Astrocyte of the spinal cord (primary cell): ENCODE data around the gene CCNYL1.

Source experiments
- DNase-seq: peaks from one replicate; pipeline ENCODE4 v3.0.0; 2011; ENCODE audit warnings: low read depth, low spot score
- H3K4me3 ChIP-seq: 2 replicates; pipeline ENCODE4 v1.5.1; 2011; ENCODE audit warnings: low read depth, mild to moderate bottlenecking, low read length, moderate library complexity
- CTCF ChIP-seq: IDR thresholded peaks from 2 replicates; pipeline ENCODE4 v1.5.1; 2012; ENCODE audit warnings: low read depth, mild to moderate bottlenecking, low read length, inconsistent platforms
- in situ Hi-C: cut with HindIII; loops from 2 replicates; pipeline ENCODE4 v1.10.0; 2017; ENCODE audit warnings: low sequenced_read_pairs

Gene CCNYL1

DNA sequence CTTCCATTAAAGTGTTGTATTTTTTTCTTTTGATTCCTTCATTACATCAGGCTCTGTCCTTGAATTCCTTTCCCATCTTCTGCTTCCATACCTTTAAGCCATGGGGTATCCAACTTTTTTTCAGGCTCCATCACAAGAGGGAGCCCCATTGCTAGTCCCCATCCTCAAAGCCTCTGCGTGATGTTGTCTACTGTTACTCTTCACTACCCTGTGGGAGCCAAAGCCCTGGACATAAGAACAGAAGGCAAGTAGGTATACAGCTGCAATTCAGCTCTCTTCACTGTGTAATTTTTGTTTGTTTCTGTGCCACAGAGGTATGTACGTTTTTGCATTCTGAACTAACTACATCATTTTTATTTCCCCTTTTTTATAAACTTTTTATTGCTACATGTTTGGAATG, 36.6 kb upstream of the CCNYL1 start:
- no peak overlapping the region for H3K4me3 ChIP-seq
- no peak for DNase-seq
- in situ Hi-C loops: no loop called here
- no peak for TF ChIP-seq CTCF

- no peak overlapping the region for H3K4me3 ChIP-seq
- DNase-seq: peak; percentile 85
- TF ChIP-seq CTCF: no peak
- in situ Hi-C loops: no loop called here
Measured at GRCh38 chr2:207676827-207677354, 34.5 kb upstream of the CCNYL1 start.

- no peak overlapping the region for H3K4me3 ChIP-seq
- no peak for DNase-seq
- in situ Hi-C loops: no loop called here
- no peak for TF ChIP-seq CTCF
Measured at GRCh38 chr2:207681431-207681830, 30.0 kb upstream of the CCNYL1 start.

DNA sequence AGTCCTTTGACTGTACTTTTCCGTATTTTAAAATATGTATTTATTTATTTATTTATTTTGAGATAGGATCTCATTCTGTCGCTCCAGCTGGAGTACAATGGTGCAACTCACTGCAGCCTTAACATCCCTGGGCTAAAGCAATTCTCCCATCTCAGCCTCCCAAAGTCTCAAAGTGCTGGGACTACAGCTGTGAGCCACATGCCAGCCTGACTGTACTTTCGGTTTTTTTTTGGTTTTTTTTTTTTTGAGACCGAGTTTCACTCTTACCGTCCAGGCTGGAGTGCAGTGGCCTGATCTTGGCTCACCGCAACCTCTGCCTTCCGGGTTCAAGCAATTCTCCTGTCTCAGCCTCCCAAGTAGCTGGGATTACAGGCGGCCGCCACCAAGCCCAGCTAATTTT, 28.9 kb upstream of the CCNYL1 start:
- no peak for DNase-seq
- no peak overlapping the region for H3K4me3 ChIP-seq
- TF ChIP-seq CTCF: no peak
- in situ Hi-C loops: no loop called here

DNA sequence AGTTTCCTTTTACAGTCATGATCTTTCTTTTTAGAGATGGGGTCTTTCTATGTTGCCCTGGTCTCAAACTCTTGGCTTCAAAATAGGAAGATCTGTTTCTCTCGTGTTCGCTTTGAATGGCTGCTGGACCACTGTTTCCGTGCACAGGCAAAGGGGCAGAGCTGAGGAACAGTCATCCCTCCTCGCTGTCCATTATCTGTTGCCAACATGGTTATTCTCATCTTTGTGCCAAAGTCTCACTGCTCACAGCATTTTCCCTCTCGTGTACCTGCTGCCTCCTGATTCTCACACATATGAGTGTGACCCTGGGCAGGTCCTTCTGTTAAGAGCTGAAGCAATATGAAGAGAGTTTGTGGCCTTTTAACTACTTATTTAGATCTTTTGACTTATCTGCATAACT, 28.0 kb upstream of the CCNYL1 start:
- no peak for DNase-seq
- in situ Hi-C loops: no loop called here

GRCh38 chr2:207683879-207684627, 27.4 kb upstream of the CCNYL1 start:
- DNase-seq: peak; percentile 73
- no peak for TF ChIP-seq CTCF
- H3K4me3 ChIP-seq: no peak overlapping the region
- in situ Hi-C loops: no loop called here

More for the DNA sequence above, 28.0 kb upstream of the CCNYL1 start:
- no peak overlapping the region for H3K4me3 ChIP-seq
- TF ChIP-seq CTCF: no peak
